HL-60/S4 (cell line): ENCODE measurements around the gene SCNN1G.

Experiments used
- in situ Hi-C: fragments of 300-500 bp; cut with MboI; formaldehyde crosslinking; loops from 2 replicates; pipeline ENCODE4 v1.14.3; 2022; ENCODE audit warnings: low sequenced_read_pairs

SCNN1G gene

GRCh38 chr16:23149993-23150364 is 32.6 kb upstream of the SCNN1G start:
- in situ Hi-C loops: no loop called here

- in situ Hi-C loops: no loop called here
Observed at GRCh38 chr16:23152386-23153178, 30.0 kb upstream of the SCNN1G start.

GRCh38 chr16:23155445-23156049 is 27.0 kb upstream of the SCNN1G start:
- in situ Hi-C loops: no loop called here

GRCh38 chr16:23156110-23156509 is 26.4 kb upstream of the SCNN1G start:
- in situ Hi-C loops: no loop called here

GRCh38 chr16:23156946-23157460 is 25.5 kb upstream of the SCNN1G start:
- in situ Hi-C loops: no loop called here

GRCh38 chr16:23158114-23158513 is 24.4 kb upstream of the SCNN1G start:
- in situ Hi-C loops: no loop called here

- in situ Hi-C loops: no loop called here
Observed at GRCh38 chr16:23160082-23160481, 22.5 kb upstream of the SCNN1G start.

GRCh38 chr16:23160574-23160973 is 22.0 kb upstream of the SCNN1G start:
- in situ Hi-C loops: no loop called here

- in situ Hi-C loops: no loop called here
Observed at GRCh38 chr16:23163921-23164320, 18.6 kb upstream of the SCNN1G start.

GRCh38 chr16:23164736-23165135 is 17.8 kb upstream of the SCNN1G start:
- in situ Hi-C loops: no loop called here

- in situ Hi-C loops: no loop called here
Observed at GRCh38 chr16:23172583-23172982, 10.0 kb upstream of the SCNN1G start.

GRCh38 chr16:23172994-23173393 is 9.6 kb upstream of the SCNN1G start:
- in situ Hi-C loops: no loop called here

GRCh38 chr16:23174622-23175021 is 7.9 kb upstream of the SCNN1G start:
- in situ Hi-C loops: no loop called here

GRCh38 chr16:23175651-23176050 is 6.9 kb upstream of the SCNN1G start:
- in situ Hi-C loops: no loop called here

GRCh38 chr16:23181506-23181905 is 1.0 kb upstream of the SCNN1G start:
- in situ Hi-C loops: loop anchor here (10.0 kb wide), 1 partner anchor 253 kb away; no protein-coding TSS in a partner anchor

GRCh38 chr16:23182206-23182678 is 303 bp upstream of the SCNN1G start:
- in situ Hi-C loops: loop anchor here (10.0 kb wide), 1 partner anchor 253 kb away; no protein-coding TSS in a partner anchor

GRCh38 chr16:23183543-23183862 is 958 bp downstream of the SCNN1G start:
- in situ Hi-C loops: loop anchor here (10.0 kb wide), 1 partner anchor 251 kb away; no protein-coding TSS in a partner anchor

- in situ Hi-C loops: loop anchor here (10.0 kb wide), 1 partner anchor 249 kb away; no protein-coding TSS in a partner anchor
Observed at GRCh38 chr16:23185656-23186055, 3.1 kb downstream of the SCNN1G start.

- in situ Hi-C loops: loop anchor here (10.0 kb wide), 1 partner anchor 249 kb away; no protein-coding TSS in a partner anchor
Observed at GRCh38 chr16:23186171-23186570, 3.6 kb downstream of the SCNN1G start.

GRCh38 chr16:23187341-23187740 is 4.8 kb downstream of the SCNN1G start:
- in situ Hi-C loops: loop anchor here (10.0 kb wide), 1 partner anchor 247 kb away; no protein-coding TSS in a partner anchor

GRCh38 chr16:23188911-23189310 is 6.4 kb downstream of the SCNN1G start:
- in situ Hi-C loops: loop anchor here (10.0 kb wide), 1 partner anchor 246 kb away; no protein-coding TSS in a partner anchor
